HCT116 (cell line): ENCODE results near the gene ZRANB1.

ENCODE experiments used
- POLR2A ChIP-seq: IDR thresholded peaks from 2 replicates; pipeline ENCODE4 v1.7.0; 2011; ENCODE audit warnings: borderline replicate concordance; ENCODE audit not compliant: insufficient read depth, insufficient read length; ENCODE audit errors: extremely low read depth
- YY1 ChIP-seq: IDR thresholded peaks from 2 replicates; pipeline ENCODE4 v1.6.1; 2011; ENCODE audit warnings: low read length, low read depth, moderate library complexity, mild to moderate bottlenecking; ENCODE audit not compliant: insufficient replicate concordance; ENCODE audit errors: extremely low read depth
- ZFX ChIP-seq: fragments of 450-650 bp; IDR thresholded peaks from 2 replicates; pipeline ENCODE4 v1.6.1; 2017

- TF ChIP-seq YY1 (no peak), POLR2A (no peak), ZFX (no peak)
Measured at GRCh38 chr10:124955868-124956267, 13.9 kb downstream of the ZRANB1 start.
